Astrocyte (in vitro differentiated cells and primary cell): ENCODE data around the gene OR8K3.

ENCODE experiments used
- CTCF ChIP-seq: IDR thresholded peaks from 2 replicates; pipeline ENCODE4 v1.5.1; 2011; ENCODE audit warnings: low read depth, mild to moderate bottlenecking, inconsistent platforms, low read length, moderate library complexity; ENCODE audit not compliant: insufficient read depth
- EZH2 ChIP-seq: IDR thresholded peaks from 2 replicates; pipeline ENCODE4 v1.6.1; 2012; ENCODE audit warnings: mild to moderate bottlenecking, low read length, inconsistent platforms; ENCODE audit not compliant: insufficient read depth

GRCh38 chr11:56273854-56274253 lies 41.1 kb upstream of the OR8K3 start, which contains the start of gene OR5T1:
- TF ChIP-seq CTCF (no peak), EZH2 (no peak)
